ENCODE results near the gene TSBP1. TPM values are rescaled to one million over a fixed set of nuclear protein-coding genes. Genes with fewer than 3 reads are reported as not detected.
A peak's percentile ranks its signal among the peaks of the same experiment; 100 is the strongest.
"Not testable (repeated sequence)": the region's sequence is repeated elsewhere in the genome, so short reads cannot be mapped to it uniquely, and the experiment has no call there.

Gene TSBP1
- polyA plus RNA-seq, 1 experiment: not detected

GRCh38 chr6:32375739-32376529 lies 4.2 kb upstream of the TSBP1 start:
- TF ChIP-seq CTCF (IDR thresholded peaks at IDR 0.05; ENCODE audit: insufficient read depth, low read depth, low read length): no peak
- POLR2A ChIA-PET: no interaction called here
- no peak for DNase-seq (ENCODE audit: low read depth)
- H3K36me3 ChIP-seq (ENCODE audit: control insufficient read depth, insufficient read depth, low read length): no peaks in the 10 kb centered on the region
- no peak overlapping the region for H3K4me3 ChIP-seq (ENCODE audit: low read depth, low read length)
- no peaks in the 10 kb centered on the region for H3K27me3 ChIP-seq (ENCODE audit: control insufficient read depth, insufficient read depth, low read length)
- CTCF ChIA-PET: no interaction called here

- CTCF ChIA-PET: no interaction called here
- POLR2A ChIA-PET: no interaction called here
- no peak overlapping the region for H3K4me3 ChIP-seq (ENCODE audit: low read depth, low read length)
- no peaks in the 10 kb centered on the region for H3K36me3 ChIP-seq (ENCODE audit: control insufficient read depth, insufficient read depth, low read length)
- H3K27me3 ChIP-seq (ENCODE audit: control insufficient read depth, insufficient read depth, low read length): no peaks in the 10 kb centered on the region
- DNase-seq (ENCODE audit: low read depth): no peak
- TF ChIP-seq CTCF (IDR thresholded peaks at IDR 0.05; ENCODE audit: insufficient read depth, low read depth, low read length): no peak
Measured at GRCh38 chr6:32371229-32371628, 474 bp downstream of the TSBP1 start.

- no peak for TF ChIP-seq CTCF (IDR thresholded peaks at IDR 0.05; ENCODE audit: insufficient read depth, low read depth, low read length)
- DNase-seq (ENCODE audit: low read depth): no peak
- no peak overlapping the region for H3K4me3 ChIP-seq (ENCODE audit: low read depth, low read length)
- CTCF ChIA-PET: no interaction called here
- POLR2A ChIA-PET: no interaction called here
- H3K36me3 ChIP-seq (ENCODE audit: control insufficient read depth, insufficient read depth, low read length): no peaks in the 10 kb centered on the region
- H3K27me3 ChIP-seq (ENCODE audit: control insufficient read depth, insufficient read depth, low read length): no peaks in the 10 kb centered on the region
Measured at GRCh38 chr6:32370505-32370904, 1.2 kb downstream of the TSBP1 start.

- ChIA-PET POLR2A (no interaction called here), CTCF (no interaction called here)
- Histone ChIP-seq H3K36me3 (ENCODE audit: control insufficient read depth, insufficient read depth, low read length) (no peaks in the 10 kb centered on the region), H3K4me3 (ENCODE audit: low read depth, low read length) (no peak overlapping the region), H3K27me3 (ENCODE audit: control insufficient read depth, insufficient read depth, low read length) (no peaks in the 10 kb centered on the region)
- DNase-seq (ENCODE audit: low read depth): peak; percentile 16
- no peak for TF ChIP-seq CTCF (IDR thresholded peaks at IDR 0.05; ENCODE audit: insufficient read depth, low read depth, low read length)
Measured at GRCh38 chr6:32369660-32370059, 2.0 kb downstream of the TSBP1 start.

GRCh38 chr6:32367644-32368043 lies 4.1 kb downstream of the TSBP1 start:
- POLR2A ChIA-PET: no interaction called here
- CTCF ChIA-PET: interaction anchor here (0.9 kb wide), 1 partner anchor 15 kb away, joined by 3 read pairs; no protein-coding TSS in a partner anchor

GRCh38 chr6:32359225-32359624 lies 12.5 kb downstream of the TSBP1 start:
- POLR2A ChIA-PET; DNase-seq (ENCODE audit: low read depth); CTCF ChIA-PET; H3K27me3 ChIP-seq (ENCODE audit: control insufficient read depth, insufficient read depth, low read length); H3K4me3 ChIP-seq (ENCODE audit: low read depth, low read length); H3K36me3 ChIP-seq (ENCODE audit: control insufficient read depth, insufficient read depth, low read length): not testable (repeated sequence)

More at GRCh38 chr6:32367644-32368043, 4.1 kb downstream of the TSBP1 start:
- H3K4me3 ChIP-seq (ENCODE audit: low read depth, low read length): no peak overlapping the region
- no peak for TF ChIP-seq CTCF (IDR thresholded peaks at IDR 0.05; ENCODE audit: insufficient read depth, low read depth, low read length)
- DNase-seq (ENCODE audit: low read depth): no peak
- no peaks in the 10 kb centered on the region for H3K36me3 ChIP-seq (ENCODE audit: control insufficient read depth, insufficient read depth, low read length)
- H3K27me3 ChIP-seq (ENCODE audit: control insufficient read depth, insufficient read depth, low read length): no peaks in the 10 kb centered on the region

- POLR2A ChIA-PET; DNase-seq (ENCODE audit: low read depth); H3K27me3 ChIP-seq (ENCODE audit: control insufficient read depth, insufficient read depth, low read length); CTCF ChIA-PET; H3K4me3 ChIP-seq (ENCODE audit: low read depth, low read length); H3K36me3 ChIP-seq (ENCODE audit: control insufficient read depth, insufficient read depth, low read length): not testable (repeated sequence)
Measured at GRCh38 chr6:32358548-32358947, 13.2 kb downstream of the TSBP1 start.

Measured in BJ (cell line).